Measurements from ENCODE around the gene FBXO31. TPM values are rescaled to one million over a fixed set of nuclear protein-coding genes. Genes with fewer than 3 reads are reported as not detected.

FBXO31 gene
- total and polyA plus RNA-seq, 2 of the 13 experiments (the other 11 are each of a cell fraction or from before 2014, with no cell fraction given), result 92.4 to 101 TPM

DNA sequence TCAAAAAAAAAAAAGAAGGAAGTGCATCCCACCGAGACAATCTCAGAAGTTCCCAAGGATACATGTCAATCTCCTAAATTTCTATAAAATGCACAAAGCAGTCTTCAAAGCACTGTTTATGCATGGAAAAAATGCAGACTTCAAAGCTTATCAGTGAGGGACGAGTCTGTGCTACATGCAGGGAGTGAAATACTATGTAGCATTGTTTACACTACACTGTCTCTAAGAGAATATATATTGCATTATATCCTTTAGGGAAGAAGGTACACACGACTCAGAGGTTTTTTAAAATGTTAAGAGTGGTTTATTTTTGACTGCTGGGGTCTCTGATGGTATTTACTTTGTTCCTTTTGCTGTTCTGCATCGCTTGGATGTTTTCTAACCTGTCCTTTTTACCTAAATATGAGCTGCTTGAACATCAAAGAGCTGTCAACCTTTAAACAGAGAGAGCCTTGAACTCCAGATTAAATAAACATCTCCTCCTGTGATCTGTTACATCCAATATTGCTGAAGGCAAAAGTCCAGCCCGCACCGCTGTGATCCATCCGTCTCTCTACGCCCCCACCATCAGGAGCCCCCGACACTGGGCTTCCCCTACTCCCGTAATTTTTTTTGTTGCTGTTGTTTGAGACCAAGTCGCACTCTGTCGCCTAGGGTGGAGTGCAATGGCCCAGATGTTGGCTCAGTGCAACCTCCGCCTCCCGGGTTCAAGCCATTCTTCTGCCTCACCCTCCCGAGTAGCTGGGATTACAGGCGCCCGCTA, 1.4 kb downstream of the FBXO31 start (continued):
- TF ChIP-seq, protein P1, sequence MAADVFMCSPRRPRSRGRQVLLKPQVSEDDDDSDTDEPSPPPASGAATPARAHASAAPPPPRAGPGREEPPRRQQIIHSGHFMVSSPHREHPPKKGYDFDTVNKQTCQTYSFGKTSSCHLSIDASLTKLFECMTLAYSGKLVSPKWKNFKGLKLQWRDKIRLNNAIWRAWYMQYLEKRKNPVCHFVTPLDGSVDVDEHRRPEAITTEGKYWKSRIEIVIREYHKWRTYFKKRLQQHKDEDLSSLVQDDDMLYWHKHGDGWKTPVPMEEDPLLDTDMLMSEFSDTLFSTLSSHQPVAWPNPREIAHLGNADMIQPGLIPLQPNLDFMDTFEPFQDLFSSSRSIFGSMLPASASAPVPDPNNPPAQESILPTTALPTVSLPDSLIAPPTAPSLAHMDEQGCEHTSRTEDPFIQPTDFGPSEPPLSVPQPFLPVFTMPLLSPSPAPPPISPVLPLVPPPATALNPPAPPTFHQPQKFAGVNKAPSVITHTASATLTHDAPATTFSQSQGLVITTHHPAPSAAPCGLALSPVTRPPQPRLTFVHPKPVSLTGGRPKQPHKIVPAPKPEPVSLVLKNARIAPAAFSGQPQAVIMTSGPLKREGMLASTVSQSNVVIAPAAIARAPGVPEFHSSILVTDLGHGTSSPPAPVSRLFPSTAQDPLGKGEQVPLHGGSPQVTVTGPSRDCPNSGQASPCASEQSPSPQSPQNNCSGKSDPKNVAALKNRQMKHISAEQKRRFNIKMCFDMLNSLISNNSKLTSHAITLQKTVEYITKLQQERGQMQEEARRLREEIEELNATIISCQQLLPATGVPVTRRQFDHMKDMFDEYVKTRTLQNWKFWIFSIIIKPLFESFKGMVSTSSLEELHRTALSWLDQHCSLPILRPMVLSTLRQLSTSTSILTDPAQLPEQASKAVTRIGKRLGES (CRISPR knock-in tag; IDR thresholded peaks at IDR 0.05; ENCODE audit: borderline replicate concordance), result peak; percentile 47; the same call in 1 of the 2 replicates
- TF ChIP-seq HMG20B (CRISPR knock-in tag; conservative IDR thresholded peaks at IDR 0.05) (peak; percentile 88), RBM39 (IDR thresholded peaks at IDR 0.05; ENCODE audit: low read depth, low read length, poor library complexity, severe bottlenecking) (no peak), KLF16 (CRISPR knock-in tag; IDR thresholded peaks at IDR 0.05) (peak in 1 of 2 experiments; percentile 92; a peak in 2 of 4 replicates), ZNF678 (CRISPR knock-in tag; IDR thresholded peaks at IDR 0.05) (no peak; the same call in 1 of the 2 replicates), PAX8 (CRISPR knock-in tag; IDR thresholded peaks at IDR 0.05; ENCODE audit: borderline replicate concordance) (peak; percentile 82; the same call in 1 of the 2 replicates), WIZ (CRISPR knock-in tag; IDR thresholded peaks at IDR 0.05) (no peak; the same call in 1 of the 2 replicates), ZNF546 (CRISPR knock-in tag; conservative IDR thresholded peaks at IDR 0.05) (no peak), ZNF496 (CRISPR knock-in tag; IDR thresholded peaks at IDR 0.05; ENCODE audit: insufficient replicate concordance) (no peak), HNRNPLL (IDR thresholded peaks at IDR 0.05; ENCODE audit: low read depth, low read length, poor library complexity, severe bottlenecking) (peak; percentile 19), ZNF253 (CRISPR knock-in tag; IDR thresholded peaks at IDR 0.05; ENCODE audit: borderline replicate concordance) (no peak), SCMH1 (CRISPR knock-in tag; IDR thresholded peaks at IDR 0.05; ENCODE audit: borderline replicate concordance) (no peak), ZNF605 (CRISPR knock-in tag; IDR thresholded peaks at IDR 0.05) (peak; percentile 74; the same call in 1 of the 2 replicates), ZNF350 (CRISPR knock-in tag; IDR thresholded peaks at IDR 0.05; ENCODE audit: borderline replicate concordance, low read depth) (peak; percentile 37; the same call in 1 of the 2 replicates)
- TF ChIP-seq, protein P2, sequence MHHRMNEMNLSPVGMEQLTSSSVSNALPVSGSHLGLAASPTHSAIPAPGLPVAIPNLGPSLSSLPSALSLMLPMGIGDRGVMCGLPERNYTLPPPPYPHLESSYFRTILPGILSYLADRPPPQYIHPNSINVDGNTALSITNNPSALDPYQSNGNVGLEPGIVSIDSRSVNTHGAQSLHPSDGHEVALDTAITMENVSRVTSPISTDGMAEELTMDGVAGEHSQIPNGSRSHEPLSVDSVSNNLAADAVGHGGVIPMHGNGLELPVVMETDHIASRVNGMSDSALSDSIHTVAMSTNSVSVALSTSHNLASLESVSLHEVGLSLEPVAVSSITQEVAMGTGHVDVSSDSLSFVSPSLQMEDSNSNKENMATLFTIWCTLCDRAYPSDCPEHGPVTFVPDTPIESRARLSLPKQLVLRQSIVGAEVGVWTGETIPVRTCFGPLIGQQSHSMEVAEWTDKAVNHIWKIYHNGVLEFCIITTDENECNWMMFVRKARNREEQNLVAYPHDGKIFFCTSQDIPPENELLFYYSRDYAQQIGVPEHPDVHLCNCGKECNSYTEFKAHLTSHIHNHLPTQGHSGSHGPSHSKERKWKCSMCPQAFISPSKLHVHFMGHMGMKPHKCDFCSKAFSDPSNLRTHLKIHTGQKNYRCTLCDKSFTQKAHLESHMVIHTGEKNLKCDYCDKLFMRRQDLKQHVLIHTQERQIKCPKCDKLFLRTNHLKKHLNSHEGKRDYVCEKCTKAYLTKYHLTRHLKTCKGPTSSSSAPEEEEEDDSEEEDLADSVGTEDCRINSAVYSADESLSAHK (CRISPR knock-in tag; IDR thresholded peaks at IDR 0.05; ENCODE audit: borderline replicate concordance), result no peak
- TF ChIP-seq, protein P3, sequence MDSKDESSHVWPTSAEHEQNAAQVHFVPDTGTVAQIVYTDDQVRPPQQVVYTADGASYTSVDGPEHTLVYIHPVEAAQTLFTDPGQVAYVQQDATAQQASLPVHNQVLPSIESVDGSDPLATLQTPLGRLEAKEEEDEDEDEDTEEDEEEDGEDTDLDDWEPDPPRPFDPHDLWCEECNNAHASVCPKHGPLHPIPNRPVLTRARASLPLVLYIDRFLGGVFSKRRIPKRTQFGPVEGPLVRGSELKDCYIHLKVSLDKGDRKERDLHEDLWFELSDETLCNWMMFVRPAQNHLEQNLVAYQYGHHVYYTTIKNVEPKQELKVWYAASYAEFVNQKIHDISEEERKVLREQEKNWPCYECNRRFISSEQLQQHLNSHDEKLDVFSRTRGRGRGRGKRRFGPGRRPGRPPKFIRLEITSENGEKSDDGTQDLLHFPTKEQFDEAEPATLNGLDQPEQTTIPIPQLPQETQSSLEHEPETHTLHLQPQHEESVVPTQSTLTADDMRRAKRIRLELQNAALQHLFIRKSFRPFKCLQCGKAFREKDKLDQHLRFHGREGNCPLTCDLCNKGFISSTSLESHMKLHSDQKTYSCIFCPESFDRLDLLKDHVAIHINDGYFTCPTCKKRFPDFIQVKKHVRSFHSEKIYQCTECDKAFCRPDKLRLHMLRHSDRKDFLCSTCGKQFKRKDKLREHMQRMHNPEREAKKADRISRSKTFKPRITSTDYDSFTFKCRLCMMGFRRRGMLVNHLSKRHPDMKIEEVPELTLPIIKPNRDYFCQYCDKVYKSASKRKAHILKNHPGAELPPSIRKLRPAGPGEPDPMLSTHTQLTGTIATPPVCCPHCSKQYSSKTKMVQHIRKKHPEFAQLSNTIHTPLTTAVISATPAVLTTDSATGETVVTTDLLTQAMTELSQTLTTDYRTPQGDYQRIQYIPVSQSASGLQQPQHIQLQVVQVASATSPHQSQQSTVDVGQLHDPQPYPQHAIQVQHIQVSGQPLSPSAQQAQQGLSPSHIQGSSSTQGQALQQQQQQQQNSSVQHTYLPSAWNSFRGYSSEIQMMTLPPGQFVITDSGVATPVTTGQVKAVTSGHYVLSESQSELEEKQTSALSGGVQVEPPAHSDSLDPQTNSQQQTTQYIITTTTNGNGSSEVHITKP (CRISPR knock-in tag; IDR thresholded peaks at IDR 0.05; ENCODE audit: low read depth), result peak; percentile 39

All from HepG2 (cell line).